ENCODE data around the gene SFI1.

Gene SFI1

GRCh38 chr22:31616315-31616980 lies 120.1 kb downstream of the SFI1 start:
- DNase-seq (ENCODE audit: low read depth) = no peak

- no peak for DNase-seq (ENCODE audit: low read depth)
These were observed 121.7 kb downstream of the SFI1 start for GRCh38 chr22:31618057-31618456.

- no peak for DNase-seq (ENCODE audit: low read depth)
These were observed 122.3 kb downstream of the SFI1 start for GRCh38 chr22:31618471-31619176.

GRCh38 chr22:31619611-31620300 lies 123.4 kb downstream of the SFI1 start:
- DNase-seq (ENCODE audit: low read depth) = no peak

- no peak for DNase-seq (ENCODE audit: low read depth)
These were observed 124.6 kb downstream of the SFI1 start for GRCh38 chr22:31620756-31621480.

GRCh38 chr22:31621507-31622124 lies 125.3 kb downstream of the SFI1 start:
- no peak for DNase-seq (ENCODE audit: low read depth)

GRCh38 chr22:31622980-31623379 lies 126.6 kb downstream of the SFI1 start:
- no peak for DNase-seq (ENCODE audit: low read depth)

- DNase-seq (ENCODE audit: low read depth) = no peak
These were observed 127.4 kb downstream of the SFI1 start for GRCh38 chr22:31623592-31624304.

GRCh38 chr22:31625257-31625640 lies 128.9 kb downstream of the SFI1 start:
- DNase-seq (ENCODE audit: low read depth) = no peak

GRCh38 chr22:31625661-31626426 lies 129.5 kb downstream of the SFI1 start:
- no peak for DNase-seq (ENCODE audit: low read depth)

- DNase-seq (ENCODE audit: low read depth) = no peak
These were observed 130.3 kb downstream of the SFI1 start for GRCh38 chr22:31626427-31627150.

- DNase-seq (ENCODE audit: low read depth) = no peak
These were observed 130.9 kb downstream of the SFI1 start for GRCh38 chr22:31627223-31627731.

GRCh38 chr22:31628362-31628761 lies 132.0 kb downstream of the SFI1 start:
- DNase-seq (ENCODE audit: low read depth) = no peak

- no peak for DNase-seq (ENCODE audit: low read depth)
These were observed 132.8 kb downstream of the SFI1 start for GRCh38 chr22:31628969-31629708.

- no peak for DNase-seq (ENCODE audit: low read depth)
These were observed 133.4 kb downstream of the SFI1 start for GRCh38 chr22:31629741-31630184.

- DNase-seq (ENCODE audit: low read depth) = peak; percentile 81
These were observed 134.3 kb downstream of the SFI1 start for GRCh38 chr22:31630331-31631329.

- DNase-seq (ENCODE audit: low read depth) = no peak
These were observed 135.1 kb downstream of the SFI1 start for GRCh38 chr22:31631436-31631835.

Data from activated T-helper 9 cell treated with anti-CD3 and anti-CD28 coated beads, Interleukin-2, amount 50 U/mL, for 16 hours (primary cell).